H1 (cell line): Measurements from ENCODE around the gene TCEA2. TPM values are rescaled to one million over a fixed set of nuclear protein-coding genes. Genes with fewer than 3 reads are reported as not detected.

ENCODE experiments used
- CHD7 ChIP-seq: fragments of 300-600 bp; sonication (generic); IDR thresholded peaks from 2 replicates; pipeline ENCODE4 v1.7.1; 2012; ENCODE audit warnings: low read length, moderate library complexity, mild to moderate bottlenecking, inconsistent platforms; ENCODE audit not compliant: insufficient replicate concordance
- CTCF ChIP-seq, 3 experiments: IDR thresholded peaks; 1 replicate in 2 of 3; 2 replicates in 1 of 3; pipeline versions ENCODE4 v1.5.1 to v1.6.1; 2011; ENCODE audit warnings: low read length in 3 of 3, mild to moderate bottlenecking in 3 of 3, inconsistent platforms in 2 of 3, low read depth in 1 of 3, moderate library complexity in 1 of 3; ENCODE audit not compliant: insufficient read depth in 1 of 3; ENCODE audit errors: control extremely low read depth in 1 of 3
- PHF8 ChIP-seq: fragments of 200-600 bp; sonication (generic); conservative IDR thresholded peaks from 2 replicates; pipeline ENCODE4 v1.7.1; 2012; ENCODE audit warnings: low read depth, mild to moderate bottlenecking, inconsistent platforms, low read length, moderate library complexity
- RAD21 ChIP-seq, 2 experiments: IDR thresholded peaks in 1 of 2; conservative IDR thresholded peaks in 1 of 2; 2 replicates each; pipeline ENCODE4 v1.6.1; 2011; ENCODE audit warnings: low read depth in 2 of 2, low read length in 2 of 2, improper control_type of control experiment in 1 of 2, inconsistent platforms in 1 of 2, mild to moderate bottlenecking in 1 of 2, moderate library complexity in 1 of 2
- SIN3A ChIP-seq, 2 experiments: IDR thresholded peaks in 1 of 2; conservative IDR thresholded peaks in 1 of 2; 2 replicates each; pipeline ENCODE4 v1.6.1; 2011 to 2012; ENCODE audit warnings: low read length in 2 of 2, improper control_type of control experiment in 1 of 2, low read depth in 1 of 2, mild to moderate bottlenecking in 1 of 2
- SP1 ChIP-seq: IDR thresholded peaks from 2 replicates; pipeline ENCODE4 v1.6.1; 2011; ENCODE audit warnings: low read depth, low read length
- polyA plus RNA-seq, 7 experiments: library from polyadenylated mRNA; depleted of rRNA in 3 of 7; stranded (reverse) in 5 of 7; unstranded in 2 of 7; fragments of >200 nt in 5 of 7; fragments of 200-250 nt in 2 of 7; gene quantifications; 1 replicate in 5 of 7; 2 replicates in 1 of 7; 4 replicates in 1 of 7; pipeline versions ENCODE4 v1.2.1 to v1.2.3, GENCODE V29; 2011 to 2013; ENCODE audit warnings: missing spikeins in 2 of 7, mixed read lengths in 2 of 7
- total RNA-seq: library from RNA; stranded (reverse); fragmentation: NEBNext Ultra II Directional; extraction: Animal tissue kit (Norgen Biotek cat#: 25700); gene quantifications from 2 replicates; pipeline ENCODE4 v1.2.1, GENCODE V29; 2021

Gene TCEA2
- total and polyA plus RNA-seq, 2 of the 8 experiments (the other 6 are each of a cell fraction or from before 2014, with no cell fraction given), result 41.4 to 42.3 TPM

GRCh38 chr20:64062596-64063388, at the start of gene TCEA2 (continued):
- TF ChIP-seq CHD7, result no peak
- TF ChIP-seq CTCF (IDR thresholded peaks at IDR 0.05; ENCODE audit: control extremely low read depth in 1 of 3, insufficient read depth in 1 of 3, low read depth in 1 of 3, low read length in 3 of 3), result 0 out of 4 replicates have a peak, but pooled peaks of 1 of the 3 experiments have one; percentile 3
- TF ChIP-seq PHF8, result peak; percentile 41
- TF ChIP-seq RAD21 (IDR thresholded peaks at IDR 0.05 in 1 of 2, conservative IDR thresholded peaks at IDR 0.05 in 1 of 2; ENCODE audit: low read depth in 2 of 2, low read length in 2 of 2), result no peak
- peak; percentile 30 to 87; a peak in 2 of 4 replicates for TF ChIP-seq SIN3A (conservative IDR thresholded peaks at IDR 0.05 in 1 of 2, IDR thresholded peaks at IDR 0.05 in 1 of 2; ENCODE audit: low read depth in 1 of 2, low read length in 2 of 2)
- TF ChIP-seq SP1, result 0 out of 2 replicates have a peak, but pooled peaks have one; percentile 30
